ENCODE measurements around the gene MT1G.

The MT1G gene

DNA sequence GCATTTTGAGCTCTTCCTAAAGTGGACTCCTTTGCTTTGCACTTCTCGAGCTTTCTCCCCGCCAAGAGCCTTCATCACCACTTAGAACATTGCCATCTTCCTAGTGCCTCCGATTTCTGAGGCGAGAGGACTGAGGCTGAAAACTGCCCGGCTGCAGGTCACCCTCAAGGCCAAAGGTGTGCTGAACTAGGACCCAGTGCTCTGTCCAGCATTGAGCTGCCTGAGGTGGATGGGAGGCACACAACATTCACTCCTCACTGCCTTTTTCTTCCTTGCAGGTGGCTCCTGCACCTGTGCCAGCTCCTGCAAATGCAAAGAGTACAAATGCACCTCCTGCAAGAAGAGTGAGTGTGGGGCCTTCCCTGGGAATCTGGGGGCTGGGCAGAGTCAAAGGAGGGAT, 24.0 kb downstream of the MT1G start:
- Histone ChIP-seq H3K9ac (ENCODE audit: low read length) (no peak overlapping the region), H3K79me2 (ENCODE audit: insufficient read depth, low read length) (no peaks in the 10 kb centered on the region), H3K9me3 (ENCODE audit: low read length) (no peaks in the 10 kb centered on the region), H2AFZ (ENCODE audit: low read length) (no peak overlapping the region), H3K9me2 (ENCODE audit: low read depth, low read length) (no peaks in the 10 kb centered on the region), H3K27ac (ENCODE audit: low read depth, low read length, poor library complexity, severe bottlenecking) (no peak overlapping the region), H3K4me3 (ENCODE audit: low read depth, low read length, poor library complexity, severe bottlenecking) (peak overlapping the region; percentile 35), H3F3A (ENCODE audit: insufficient read depth, low read length) (no peaks in the 10 kb centered on the region), H4K20me1 (ENCODE audit: insufficient read depth, low read length) (no peaks in the 10 kb centered on the region), H3K4me1 (ENCODE audit: insufficient read depth, low read length, severe bottlenecking) (peaks cover 6% of the 10 kb centered on the region), H3K36me3 (ENCODE audit: insufficient read depth, low read length) (no peaks in the 10 kb centered on the region), H3K27me3 (ENCODE audit: insufficient read depth, low read length) (no peaks in the 10 kb centered on the region; the same call in 1 of the 2 replicates), H3K4me2 (ENCODE audit: low read length) (peak overlapping the region; percentile 55)
- TF ChIP-seq EZH2 (IDR thresholded peaks at IDR 0.05; ENCODE audit: borderline replicate concordance, low read length) (no peak), CTCF (IDR thresholded peaks at IDR 0.05; ENCODE audit: low read length) (no peak)

DNA sequence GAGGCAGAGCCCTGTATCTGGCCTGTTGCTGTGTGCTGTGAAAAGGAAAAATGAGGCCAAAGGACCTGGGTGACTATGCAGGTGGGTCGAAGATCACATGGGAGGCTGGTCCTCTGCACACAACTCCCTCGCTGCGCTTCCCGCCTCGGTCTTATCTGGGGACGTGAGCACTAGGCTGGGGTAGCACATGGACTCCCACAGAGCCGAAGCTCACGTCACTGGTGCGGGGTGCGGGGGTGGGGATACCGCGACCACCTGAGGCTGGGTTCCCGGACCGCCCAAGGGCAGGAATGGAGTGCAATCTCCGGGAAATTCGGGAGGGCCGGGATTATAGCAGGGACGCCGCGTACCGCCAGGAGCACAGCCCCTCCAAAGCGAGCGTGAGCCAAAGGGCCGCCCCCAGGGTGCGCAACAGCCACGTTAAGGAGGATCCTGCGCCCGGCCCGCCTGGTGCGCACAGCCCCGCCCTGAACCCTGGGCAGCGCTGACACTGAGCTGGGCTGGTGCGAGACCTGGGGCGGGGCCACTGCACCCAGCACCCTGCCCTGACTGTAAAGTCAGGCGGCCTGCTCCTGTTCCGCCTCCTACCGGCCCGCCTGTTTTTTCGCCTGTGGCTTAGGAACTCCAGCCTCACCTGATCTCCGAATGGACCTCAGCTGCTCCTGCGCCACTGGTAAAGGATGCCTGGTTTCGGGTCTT, 24.6 kb downstream of the MT1G start:
- no peak overlapping the region for H3K27ac ChIP-seq (ENCODE audit: low read depth, low read length, poor library complexity, severe bottlenecking)
- TF ChIP-seq CTCF (IDR thresholded peaks at IDR 0.05; ENCODE audit: low read length) (peak; percentile 25; the same call in 1 of the 2 replicates), EZH2 (IDR thresholded peaks at IDR 0.05; ENCODE audit: borderline replicate concordance, low read length) (no peak)
- peak overlapping the region; percentile 35 for H3K4me3 ChIP-seq (ENCODE audit: low read depth, low read length, poor library complexity, severe bottlenecking)
- no peaks in the 10 kb centered on the region for H3F3A ChIP-seq (ENCODE audit: insufficient read depth, low read length)
- H3K4me1 ChIP-seq (ENCODE audit: insufficient read depth, low read length, severe bottlenecking) = peaks cover 6% of the 10 kb centered on the region
- no peak overlapping the region; the same call in 1 of the 2 replicates for H3K9ac ChIP-seq (ENCODE audit: low read length)
- H2AFZ ChIP-seq (ENCODE audit: low read length) = no peak overlapping the region
- no peaks in the 10 kb centered on the region for H4K20me1 ChIP-seq (ENCODE audit: insufficient read depth, low read length)
- peak overlapping the region; percentile 55 for H3K4me2 ChIP-seq (ENCODE audit: low read length)
- no peaks in the 10 kb centered on the region for H3K79me2 ChIP-seq (ENCODE audit: insufficient read depth, low read length)
- H3K9me2 ChIP-seq (ENCODE audit: low read depth, low read length) = no peaks in the 10 kb centered on the region
- H3K9me3 ChIP-seq (ENCODE audit: low read length) = no peaks in the 10 kb centered on the region
- no peaks in the 10 kb centered on the region for H3K36me3 ChIP-seq (ENCODE audit: insufficient read depth, low read length)
- no peaks in the 10 kb centered on the region; the same call in 1 of the 2 replicates for H3K27me3 ChIP-seq (ENCODE audit: insufficient read depth, low read length)

DNA sequence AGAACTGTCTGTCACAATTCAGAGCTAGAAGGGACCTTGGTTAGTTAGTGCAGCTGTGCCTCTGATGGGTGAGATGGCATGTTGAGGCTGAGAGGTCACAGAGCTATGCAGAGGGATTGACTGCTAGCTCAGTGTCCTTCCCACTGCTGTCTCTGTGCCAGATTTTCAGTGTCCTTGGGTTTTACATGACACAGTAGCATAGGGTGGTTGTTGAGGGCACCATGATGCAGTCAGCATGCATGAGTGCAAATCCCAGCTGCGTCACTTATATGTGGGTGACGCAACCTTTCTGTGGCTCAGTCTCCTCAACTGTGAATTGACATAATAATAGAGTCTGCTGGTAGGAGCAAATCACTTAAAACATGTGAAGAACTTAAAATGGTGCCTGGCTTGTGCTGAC, 26.7 kb downstream of the MT1G start:
- H3K9ac ChIP-seq (ENCODE audit: low read length) = no peak overlapping the region
- H3K4me1 ChIP-seq (ENCODE audit: insufficient read depth, low read length, severe bottlenecking) = peaks cover 6% of the 10 kb centered on the region
- H3K27me3 ChIP-seq (ENCODE audit: insufficient read depth, low read length) = no peaks in the 10 kb centered on the region; the same call in 1 of the 2 replicates
- no peaks in the 10 kb centered on the region for H3K9me2 ChIP-seq (ENCODE audit: low read depth, low read length)
- no peaks in the 10 kb centered on the region for H3K9me3 ChIP-seq (ENCODE audit: low read length)
- no peaks in the 10 kb centered on the region for H3K79me2 ChIP-seq (ENCODE audit: insufficient read depth, low read length)
- H4K20me1 ChIP-seq (ENCODE audit: insufficient read depth, low read length) = no peaks in the 10 kb centered on the region
- H3K4me2 ChIP-seq (ENCODE audit: low read length) = no peak overlapping the region
- no peak overlapping the region for H2AFZ ChIP-seq (ENCODE audit: low read length)
- no peak overlapping the region for H3K4me3 ChIP-seq (ENCODE audit: low read depth, low read length, poor library complexity, severe bottlenecking)
- H3F3A ChIP-seq (ENCODE audit: insufficient read depth, low read length) = no peaks in the 10 kb centered on the region
- no peak overlapping the region for H3K27ac ChIP-seq (ENCODE audit: low read depth, low read length, poor library complexity, severe bottlenecking)
- H3K36me3 ChIP-seq (ENCODE audit: insufficient read depth, low read length) = no peaks in the 10 kb centered on the region
- TF ChIP-seq EZH2 (IDR thresholded peaks at IDR 0.05; ENCODE audit: borderline replicate concordance, low read length) (no peak), CTCF (IDR thresholded peaks at IDR 0.05; ENCODE audit: low read length) (no peak)

Data from OCI-LY1 (cell line).